HG03108 (cell line): ENCODE measurements around the gene FGFR2.

ENCODE experiments used
- ATAC-seq: cut with Tn5 transposase; IDR thresholded peaks from one replicate; pipeline ENCODE4 v1.9.1; 2021; ENCODE audit warnings: moderate library complexity; ENCODE audit not compliant: unreplicated experiment

Gene FGFR2

DNA sequence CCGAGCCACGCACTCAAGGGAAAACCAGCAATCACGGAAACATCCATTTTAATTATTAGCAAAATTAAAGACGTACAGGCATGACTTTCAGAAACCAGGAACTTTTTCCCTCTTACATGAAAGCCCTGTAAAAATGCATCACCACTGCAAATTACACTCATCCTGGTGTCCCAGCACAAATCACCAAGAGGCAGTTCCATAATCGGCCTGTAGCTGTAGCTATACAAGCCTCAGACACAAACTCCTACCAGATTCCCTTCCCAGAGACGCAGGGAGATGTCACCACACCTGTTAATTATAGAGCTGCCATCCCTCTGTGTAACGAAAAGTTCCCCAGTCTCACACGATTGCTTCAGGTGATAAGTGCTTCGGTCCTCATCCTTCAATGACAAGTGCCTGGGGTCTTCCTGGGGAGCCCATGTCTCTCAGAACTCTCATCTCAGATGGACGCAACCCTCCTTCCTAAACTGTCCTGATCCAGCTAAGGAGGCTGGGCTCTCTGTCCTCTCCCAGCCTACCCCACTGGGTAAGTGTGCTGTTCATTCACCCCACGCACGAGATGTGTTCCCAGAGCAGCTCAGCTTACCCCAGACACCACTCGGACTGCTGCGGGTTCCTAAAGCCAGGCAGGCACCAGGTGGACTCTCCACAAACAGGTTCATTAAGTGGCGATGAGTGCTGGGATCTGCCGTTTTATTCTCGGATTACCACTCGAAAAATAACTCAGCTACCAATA, 5.9 kb downstream of the FGFR2 start:
- ATAC-seq: no peak

DNA sequence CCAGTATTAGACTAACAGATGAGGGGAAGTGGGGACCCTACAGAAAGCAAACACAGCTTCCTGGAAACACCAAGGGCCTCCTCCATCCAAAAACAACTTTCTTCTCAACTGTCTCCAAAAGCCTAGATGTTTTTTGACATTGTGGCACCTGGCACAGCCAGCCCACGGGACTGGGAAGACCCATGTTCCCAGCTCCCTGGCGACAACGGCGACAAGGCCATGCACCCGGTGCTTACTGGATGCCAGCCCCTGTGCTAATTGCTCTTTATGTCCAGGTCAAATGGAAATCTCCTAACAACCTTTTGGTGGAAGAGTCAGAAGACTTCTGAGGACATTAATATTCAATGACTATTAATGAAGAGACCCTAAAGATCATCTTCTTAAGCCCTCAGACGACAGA, 7.1 kb downstream of the FGFR2 start:
- no peak for ATAC-seq

DNA sequence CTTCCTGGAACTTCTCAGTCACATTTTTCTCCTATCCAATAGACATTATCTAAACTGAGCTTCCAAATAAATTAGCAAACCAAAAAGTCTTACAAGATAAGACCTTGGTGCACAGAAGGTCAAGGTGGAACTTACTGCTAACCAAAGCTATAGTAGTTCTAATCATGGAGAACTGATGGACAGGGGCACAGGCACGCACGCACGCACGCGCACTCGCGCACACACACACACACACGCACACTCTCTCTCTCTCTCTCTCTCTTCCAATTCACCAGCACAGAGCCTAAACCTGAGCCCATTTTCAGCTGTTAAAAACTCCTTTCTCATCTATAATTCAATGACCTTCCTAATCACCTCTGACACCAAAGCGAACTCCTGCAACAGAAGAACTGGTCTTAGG, 7.5 kb downstream of the FGFR2 start:
- no peak for ATAC-seq

- ATAC-seq: no peak
Observed at GRCh38 chr10:121589553-121589952, 8.7 kb downstream of the FGFR2 start.

- no peak for ATAC-seq
Observed at GRCh38 chr10:121583857-121584256, 14.4 kb downstream of the FGFR2 start.

GRCh38 chr10:121583258-121583657, 15.0 kb downstream of the FGFR2 start:
- no peak for ATAC-seq

GRCh38 chr10:121580276-121581116, 17.7 kb downstream of the FGFR2 start:
- no peak for ATAC-seq

DNA sequence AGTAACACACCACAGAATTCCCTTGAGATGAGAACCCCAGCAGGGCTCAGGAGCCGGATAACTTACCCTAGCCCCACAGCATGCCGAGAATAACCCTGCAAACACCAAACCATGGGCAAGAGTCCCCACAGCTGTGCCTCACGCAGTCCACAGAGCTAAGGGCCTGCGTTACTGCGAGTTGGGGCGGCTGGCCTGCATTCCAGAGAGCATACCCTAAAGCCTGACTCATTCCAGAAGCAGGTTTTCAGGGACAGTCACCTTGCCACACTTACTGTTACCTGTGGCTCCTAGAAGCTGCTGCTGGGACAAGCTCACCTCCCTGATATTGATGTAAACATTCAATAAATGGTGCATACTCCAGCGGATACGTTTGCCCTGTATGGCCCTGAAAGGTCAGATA, 18.6 kb downstream of the FGFR2 start:
- ATAC-seq: no peak

GRCh38 chr10:121578965-121579364, 19.3 kb downstream of the FGFR2 start:
- ATAC-seq: no peak

DNA sequence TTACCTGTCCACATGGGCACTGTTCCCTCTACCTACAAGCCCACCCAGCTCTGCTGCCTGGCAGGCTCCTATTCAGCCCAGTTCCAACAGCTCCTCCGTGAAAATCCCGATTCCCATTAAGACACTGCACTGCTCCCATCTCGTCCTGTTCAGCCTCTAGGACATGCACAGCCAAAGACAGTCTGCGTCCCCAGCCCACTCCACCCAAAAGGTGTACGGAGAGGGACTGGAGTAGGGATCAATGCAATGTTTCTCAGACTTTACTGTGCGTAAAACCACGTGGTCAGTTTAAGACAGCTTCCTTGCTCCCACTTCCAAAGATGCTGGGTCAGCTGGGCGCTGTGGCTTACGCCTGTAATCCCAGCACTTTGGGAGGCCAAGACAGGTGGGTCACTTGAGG, 19.9 kb downstream of the FGFR2 start:
- ATAC-seq: no peak

DNA sequence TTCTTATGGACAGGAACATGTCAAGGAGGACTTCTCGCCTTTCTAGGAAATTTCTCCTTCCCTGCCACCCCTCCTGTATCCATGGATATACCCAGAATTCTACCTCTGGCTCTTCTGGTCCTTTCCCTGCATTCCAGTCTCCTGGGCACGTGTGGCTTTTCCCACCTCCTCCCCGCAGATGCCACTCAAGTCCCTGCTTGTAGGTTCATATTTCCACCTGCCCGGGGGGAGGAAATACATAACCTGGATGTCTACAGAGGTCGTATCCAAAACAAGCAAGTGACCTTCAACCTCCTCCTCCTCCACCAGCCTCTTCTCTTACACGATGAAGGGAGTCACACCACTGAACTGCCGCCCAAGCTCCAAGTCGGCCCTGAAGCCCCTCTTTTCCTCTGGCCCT, 20.7 kb downstream of the FGFR2 start:
- no peak for ATAC-seq

GRCh38 chr10:121576139-121576538, 22.1 kb downstream of the FGFR2 start:
- ATAC-seq: no peak

GRCh38 chr10:121574519-121575166, 23.6 kb downstream of the FGFR2 start:
- ATAC-seq: no peak

DNA sequence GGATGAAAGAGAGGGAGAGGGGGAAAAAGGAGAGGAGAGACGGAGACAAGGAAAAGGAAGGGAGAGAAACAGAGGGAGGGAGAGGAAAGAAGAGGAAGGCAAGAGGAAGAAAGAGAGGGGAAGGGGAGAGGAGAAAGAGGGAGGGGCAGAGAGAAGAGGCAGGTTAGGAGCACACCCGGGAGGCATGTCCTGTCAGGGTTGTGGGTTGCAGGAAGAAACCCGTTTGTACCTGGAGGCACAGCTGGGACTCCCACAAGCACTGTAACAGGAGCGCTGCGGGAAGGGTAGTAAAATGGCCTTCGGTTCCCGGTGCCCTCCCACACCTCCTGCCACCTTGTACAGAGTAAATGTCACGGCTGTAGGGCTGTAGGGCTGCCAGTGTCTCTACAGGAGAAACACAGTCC, 24.7 kb downstream of the FGFR2 start:
- no peak for ATAC-seq

GRCh38 chr10:121572859-121573537, 25.2 kb downstream of the FGFR2 start:
- ATAC-seq: no peak

GRCh38 chr10:121570315-121570714, 27.9 kb downstream of the FGFR2 start:
- ATAC-seq: no peak

DNA sequence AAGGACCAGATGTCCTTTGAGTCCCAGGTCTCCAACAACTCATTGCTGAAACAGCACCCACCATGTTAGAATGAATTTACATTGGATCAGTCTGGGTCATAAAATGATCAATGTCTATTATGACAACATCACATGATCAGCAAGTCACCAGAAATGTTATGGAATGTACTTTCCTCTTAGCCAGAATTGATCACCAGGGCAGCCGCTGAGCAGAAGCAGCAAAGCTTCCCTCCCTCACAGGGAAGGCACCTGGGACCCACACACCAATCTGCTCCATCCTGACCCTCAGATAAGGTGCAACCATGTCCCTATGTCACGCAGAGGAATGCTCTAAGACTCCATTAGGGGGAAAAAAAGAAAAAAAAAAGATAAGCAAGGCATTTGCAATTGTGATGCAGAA, 30.0 kb downstream of the FGFR2 start:
- ATAC-seq: no peak

GRCh38 chr10:121567569-121567968, 30.7 kb downstream of the FGFR2 start:
- no peak for ATAC-seq

- ATAC-seq: no peak
Observed at GRCh38 chr10:121566755-121567154, 31.5 kb downstream of the FGFR2 start.

DNA sequence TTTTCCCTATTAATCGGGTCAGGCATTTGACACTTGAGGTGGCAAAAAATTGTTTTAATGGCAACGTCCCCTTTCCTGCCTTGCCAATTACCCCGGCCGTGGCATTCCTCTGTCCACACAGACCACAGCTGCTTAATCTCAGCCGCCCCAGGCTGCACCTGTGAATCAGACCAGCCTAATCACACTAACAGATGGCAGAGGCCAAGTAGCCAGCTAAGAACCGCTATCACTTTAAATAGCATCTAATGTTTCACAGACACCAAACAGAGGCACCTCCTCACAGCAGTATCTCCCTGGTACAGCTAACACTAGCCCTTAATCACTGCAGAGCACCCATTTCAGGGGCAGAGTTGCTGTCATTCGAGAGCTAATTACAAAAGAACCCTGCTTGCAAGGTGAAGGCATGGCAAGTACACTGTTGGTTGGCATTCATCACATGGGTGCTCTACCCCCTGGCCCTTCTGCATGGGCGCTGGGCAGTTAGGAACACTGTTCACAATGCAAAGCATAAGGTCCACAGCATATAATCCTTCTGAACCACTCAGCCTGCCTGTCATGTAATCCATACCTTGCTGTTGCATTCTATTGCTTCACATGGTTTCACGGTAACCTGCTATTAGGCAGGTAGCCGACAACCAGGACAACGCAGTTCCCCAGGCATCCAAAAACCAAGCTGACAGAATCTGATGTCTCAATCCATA, 38.8 kb downstream of the FGFR2 start:
- ATAC-seq: no peak

DNA sequence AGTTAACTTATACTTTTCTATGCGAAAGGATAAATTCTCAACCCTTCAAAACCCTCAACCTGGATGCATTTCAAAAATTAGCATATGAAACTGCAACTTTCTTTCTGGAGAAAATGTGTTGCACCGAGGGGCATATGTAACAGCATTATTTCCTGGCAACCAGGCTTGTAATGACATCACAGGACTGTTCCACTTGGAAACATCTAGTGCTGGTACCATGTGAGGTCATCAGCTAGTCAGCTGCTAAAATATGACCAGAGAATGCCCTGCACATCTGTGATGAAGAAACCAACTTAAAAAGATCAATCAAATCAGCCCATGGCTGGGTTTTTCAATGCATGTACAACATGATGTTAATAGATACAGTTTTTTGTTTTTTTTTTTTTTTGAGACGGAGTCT, 40.0 kb downstream of the FGFR2 start:
- no peak for ATAC-seq
